ENCODE results near the gene REEP1.

The REEP1 gene

GRCh38 chr2:86258106-86258505 is 79.3 kb downstream of the REEP1 start:
- no peak for TF ChIP-seq REST (IDR thresholded peaks at IDR 0.05; ENCODE audit: insufficient read depth in 1 of 2, low read depth in 2 of 2, low read length in 2 of 2)
- TF ChIP-seq TAF1 (IDR thresholded peaks at IDR 0.05; ENCODE audit: borderline replicate concordance, insufficient read depth, low read length), result no peak
- TF ChIP-seq SIN3A (IDR thresholded peaks at IDR 0.05; ENCODE audit: borderline replicate concordance, insufficient read depth, low read length), result no peak
- no peak for TF ChIP-seq FOXP2 (optimal IDR thresholded peaks at IDR 0.05; ENCODE audit: borderline replicate concordance, extremely low read depth, extremely low read length, insufficient read depth)
- no peak for TF ChIP-seq POLR2AphosphoS5 (IDR thresholded peaks at IDR 0.05; ENCODE audit: low read depth, low read length)

- TF ChIP-seq TAF1 (IDR thresholded peaks at IDR 0.05; ENCODE audit: borderline replicate concordance, insufficient read depth, low read length), result no peak
- no peak for TF ChIP-seq FOXP2 (optimal IDR thresholded peaks at IDR 0.05; ENCODE audit: borderline replicate concordance, extremely low read depth, extremely low read length, insufficient read depth)
- no peak for TF ChIP-seq REST (IDR thresholded peaks at IDR 0.05; ENCODE audit: insufficient read depth in 1 of 2, low read depth in 2 of 2, low read length in 2 of 2)
These were observed 80.4 kb downstream of the REEP1 start for GRCh38 chr2:86256982-86257381.

GRCh38 chr2:86256300-86256699 is 81.1 kb downstream of the REEP1 start:
- TF ChIP-seq REST (IDR thresholded peaks at IDR 0.05; ENCODE audit: insufficient read depth in 1 of 2, low read depth in 2 of 2, low read length in 2 of 2), result no peak
- no peak for TF ChIP-seq POLR2AphosphoS5 (IDR thresholded peaks at IDR 0.05; ENCODE audit: low read depth, low read length)
- TF ChIP-seq TAF1 (IDR thresholded peaks at IDR 0.05; ENCODE audit: borderline replicate concordance, insufficient read depth, low read length), result no peak
- TF ChIP-seq SIN3A (IDR thresholded peaks at IDR 0.05; ENCODE audit: borderline replicate concordance, insufficient read depth, low read length), result no peak
- no peak for TF ChIP-seq FOXP2 (optimal IDR thresholded peaks at IDR 0.05; ENCODE audit: borderline replicate concordance, extremely low read depth, extremely low read length, insufficient read depth)

- TF ChIP-seq FOXP2 (optimal IDR thresholded peaks at IDR 0.05; ENCODE audit: borderline replicate concordance, extremely low read depth, extremely low read length, insufficient read depth) (no peak), REST (IDR thresholded peaks at IDR 0.05; ENCODE audit: insufficient read depth in 1 of 2, low read depth in 2 of 2, low read length in 2 of 2) (no peak), POLR2AphosphoS5 (IDR thresholded peaks at IDR 0.05; ENCODE audit: low read depth, low read length) (no peak)
These were observed 82.6 kb downstream of the REEP1 start for GRCh38 chr2:86254576-86255538.

Data from PFSK-1 (cell line).